HG03520 (cell line): ENCODE measurements around the gene TMEM167B.
"Not testable (repeated sequence)": the region's sequence is repeated elsewhere in the genome, so short reads cannot be mapped to it uniquely, and the experiment has no call there.

ENCODE experiments used
- ATAC-seq: cut with Tn5 transposase; IDR thresholded peaks from one replicate; pipeline ENCODE4 v1.9.1; 2021; ENCODE audit warnings: mild to moderate bottlenecking, moderate library complexity; ENCODE audit not compliant: unreplicated experiment

The TMEM167B gene

DNA sequence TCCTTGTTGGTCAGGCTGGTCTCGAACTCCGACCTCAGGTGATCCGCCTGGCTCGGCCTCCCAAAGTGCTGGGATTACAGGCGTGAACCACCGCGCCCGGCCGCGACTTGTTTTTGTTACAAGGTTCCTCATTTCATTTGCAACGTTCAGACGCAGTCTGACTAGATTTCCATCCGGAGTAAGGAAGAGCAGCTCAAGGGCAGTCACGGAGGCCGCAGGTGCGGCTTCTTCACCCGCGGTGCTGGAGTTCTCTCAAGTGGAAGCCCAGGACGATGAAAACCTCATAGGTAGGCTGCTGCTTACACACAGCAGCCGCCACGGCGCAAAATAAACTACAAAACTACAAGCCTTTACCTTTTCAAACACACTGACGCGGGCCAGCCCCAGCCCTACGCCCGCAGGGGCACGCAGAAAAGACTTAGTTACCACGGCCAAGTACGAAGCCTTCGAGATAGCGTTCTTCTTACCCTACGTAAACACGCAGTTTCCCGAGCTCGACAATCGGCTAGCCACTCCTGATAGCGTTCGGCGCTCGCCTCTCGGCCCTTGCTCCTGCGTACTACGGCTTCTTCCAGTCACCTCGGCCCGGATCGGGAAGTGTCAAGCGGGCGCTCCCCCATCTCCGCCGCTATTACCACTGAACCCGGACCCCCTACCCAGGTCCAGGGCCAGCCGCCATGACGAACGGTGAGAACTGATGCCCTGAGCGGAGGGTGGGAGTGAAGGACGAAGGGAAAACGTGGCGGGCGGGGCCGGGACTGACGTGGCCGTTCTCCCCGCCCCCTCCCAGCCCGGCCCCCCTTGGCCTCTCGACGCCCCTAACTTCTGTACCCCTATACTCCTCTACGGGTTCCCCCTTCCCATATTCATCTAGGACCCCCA is at the start of gene TMEM167B:
Gene TMEM167B (plus strand): TSS at position 569 of the 882 bp plus-strand sequence. CDS start 109 bp downstream, at position 678.
- ATAC-seq, result peak; percentile 83

DNA sequence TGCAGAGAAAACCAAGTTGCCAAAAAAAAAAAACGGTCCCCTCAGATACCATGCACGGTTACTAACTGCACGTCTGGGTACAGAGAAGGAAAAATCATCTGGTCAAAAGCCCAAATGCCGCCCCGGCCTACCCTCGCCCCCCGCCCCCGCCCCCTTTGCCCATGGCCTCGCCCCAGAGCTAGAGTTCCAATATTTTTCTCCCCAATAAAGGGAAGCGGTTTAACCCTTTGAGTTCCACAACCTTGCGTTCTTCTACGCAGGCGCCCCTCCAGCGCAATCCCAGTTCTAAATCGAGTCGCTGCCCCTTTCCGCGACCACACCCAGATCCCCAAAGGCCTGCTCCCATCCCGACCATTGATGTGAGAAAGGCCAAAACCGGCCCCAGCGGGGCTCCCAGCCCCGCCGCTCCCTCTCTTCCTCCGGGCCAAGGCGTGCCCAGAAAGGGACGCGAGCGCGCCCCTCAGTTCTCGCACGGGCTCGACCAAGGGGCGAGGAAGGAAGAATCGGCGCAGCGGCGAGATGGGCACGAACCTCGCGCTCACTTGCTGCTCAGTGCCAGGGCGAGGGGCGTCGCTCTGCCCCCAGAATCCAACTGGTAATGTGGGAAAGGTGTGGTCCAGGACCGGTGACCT is 49.5 kb upstream of the TMEM167B start:
- ATAC-seq, result peak; percentile 15

DNA sequence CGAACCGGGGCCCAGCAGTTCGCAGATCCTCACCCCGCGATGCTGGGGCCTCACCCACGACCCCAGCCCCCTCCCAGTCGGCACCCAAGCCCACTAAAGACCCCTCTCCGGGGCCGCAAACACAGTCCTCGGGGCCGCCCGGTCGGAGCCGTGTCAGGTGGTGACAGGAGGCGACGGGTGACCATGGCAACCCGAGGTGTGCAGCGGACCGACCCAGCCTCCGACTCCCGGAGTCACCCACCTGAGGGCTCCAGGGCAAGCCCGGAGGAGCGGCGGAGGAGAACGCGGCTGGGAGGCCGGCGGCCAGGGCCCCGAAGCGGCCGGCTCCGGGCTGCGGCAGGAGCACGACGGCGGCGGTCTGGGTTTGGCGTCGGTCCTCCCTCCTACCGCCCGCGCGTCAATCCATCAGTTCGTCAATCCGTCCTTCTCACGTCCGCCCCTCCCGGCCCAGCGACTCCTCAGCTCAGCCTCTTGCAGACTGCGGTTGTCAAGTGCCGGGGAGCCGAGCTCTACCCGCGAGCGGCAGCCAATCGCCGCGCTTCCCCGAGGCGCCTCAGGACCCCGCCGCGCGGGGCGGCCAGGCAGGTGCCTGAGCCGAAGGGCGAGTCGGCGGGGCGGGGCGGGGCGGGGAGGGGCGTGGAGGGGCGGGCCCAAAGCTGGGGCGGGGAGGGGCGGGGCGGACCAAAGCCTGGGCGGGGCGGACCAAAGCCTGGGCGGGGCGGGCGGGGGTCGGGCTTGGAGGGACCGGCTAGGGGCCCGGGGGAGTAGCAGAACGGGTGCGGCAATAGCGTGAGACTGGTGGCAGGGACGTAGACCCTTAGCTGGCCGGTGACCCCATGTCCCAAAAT is 48.7 kb upstream of the TMEM167B start, which contains the start of gene WDR47:
Gene WDR47 (minus strand): TSS at position 482 of the 848 bp plus-strand sequence. CDS start 18,590 bp downstream, outside the sequence.
- ATAC-seq, result peak; percentile 93

DNA sequence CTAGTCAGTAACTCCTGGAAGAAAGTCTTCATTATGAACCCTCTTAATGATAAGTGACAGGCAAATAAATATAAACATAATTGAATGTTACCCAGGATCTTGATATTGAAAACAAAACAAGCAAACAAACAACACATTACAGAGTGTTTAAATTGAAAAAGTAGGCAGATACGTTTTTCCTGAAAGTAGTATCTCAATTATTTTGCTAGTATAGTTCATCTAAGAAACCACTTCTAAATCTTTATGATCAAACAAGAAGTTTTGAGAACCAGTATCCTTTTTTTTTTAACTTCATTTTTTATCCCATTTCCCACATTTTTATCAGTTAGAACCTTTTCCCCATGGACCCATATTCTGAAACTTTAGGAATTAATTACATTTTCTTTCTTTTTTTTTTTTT is 45.0 kb upstream of the TMEM167B start:
- ATAC-seq, result no peak

- ATAC-seq, result no peak
Observed at GRCh38 chr1:109046671-109047070, 43.9 kb upstream of the TMEM167B start.

DNA sequence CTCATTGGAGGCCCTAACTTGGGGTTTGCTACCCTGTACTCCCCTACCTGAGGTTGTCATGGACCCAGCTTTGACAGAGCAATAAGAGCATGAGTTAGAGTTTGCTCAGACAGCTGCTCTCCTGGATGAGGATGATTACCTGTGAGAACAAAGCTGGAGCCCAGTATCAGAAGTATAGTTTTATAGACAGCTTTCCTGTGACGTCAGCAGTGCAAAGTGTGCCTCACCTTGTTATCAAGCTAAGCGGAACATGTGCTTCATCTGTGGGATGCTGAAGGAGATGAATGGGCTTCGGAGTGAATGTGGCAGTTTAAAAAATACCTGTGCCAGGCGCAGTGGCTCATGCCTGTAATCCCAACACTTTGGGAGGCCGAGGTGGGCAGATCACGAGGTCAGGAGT is 43.2 kb upstream of the TMEM167B start:
- ATAC-seq, result no peak

DNA sequence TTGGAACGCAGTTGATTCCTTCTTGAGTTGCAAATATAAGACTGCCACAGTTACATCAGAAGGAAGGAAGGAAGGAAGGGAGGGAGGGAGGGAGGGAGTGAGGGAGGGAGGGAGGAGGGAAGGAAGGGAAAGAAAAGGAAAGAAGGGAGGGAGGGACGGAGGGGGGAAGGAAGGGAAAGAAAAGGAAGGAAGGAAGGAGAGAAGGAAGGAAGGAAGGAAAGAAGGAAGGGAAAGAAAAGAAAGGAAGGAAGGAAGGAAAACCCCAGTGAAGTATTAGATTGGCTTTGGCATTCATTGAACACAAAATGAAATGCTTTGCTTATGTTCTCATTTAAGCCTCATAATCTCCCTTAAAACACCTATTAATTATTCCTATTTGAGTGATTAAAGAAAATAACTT is 42.2 kb upstream of the TMEM167B start:
- ATAC-seq, result no peak

DNA sequence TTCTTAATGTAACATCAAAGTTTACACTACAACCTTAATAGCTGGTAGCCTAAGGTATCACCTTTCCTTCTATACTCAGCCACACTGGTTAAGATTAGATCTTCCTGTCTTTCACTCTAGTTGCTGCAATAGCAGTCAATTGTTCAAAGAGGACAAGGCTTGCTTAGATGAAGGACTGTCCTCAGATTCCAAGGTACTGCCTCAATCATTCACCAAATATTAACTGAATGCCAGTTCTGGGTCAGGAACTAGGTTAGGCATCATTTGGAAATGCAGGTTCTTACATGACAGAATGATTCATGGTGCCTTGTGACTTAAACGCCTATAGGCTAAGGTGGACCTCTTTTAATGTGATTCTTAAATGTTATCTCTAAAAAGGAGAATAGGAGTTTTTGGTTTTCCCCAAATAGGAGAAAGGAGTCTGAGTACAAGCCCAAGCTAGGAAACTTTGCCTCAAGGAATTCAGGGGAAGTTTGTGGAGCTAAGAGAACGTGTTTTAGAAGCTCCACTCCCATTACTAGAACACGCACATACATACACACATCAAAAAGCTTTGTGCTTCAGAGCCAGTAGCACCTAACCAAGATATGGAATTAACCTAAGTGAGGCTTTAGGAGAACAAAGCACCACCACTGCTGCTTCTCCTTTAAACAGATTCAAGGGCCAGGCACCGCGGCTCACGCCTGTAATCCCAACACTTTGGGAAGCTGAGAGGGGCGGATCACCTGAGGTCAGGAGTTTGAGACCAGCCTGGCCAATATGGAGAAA is 40.2 kb upstream of the TMEM167B start:
- ATAC-seq, result no peak

GRCh38 chr1:109052145-109052544 is 38.4 kb upstream of the TMEM167B start:
- not testable (repeated sequence) for ATAC-seq

GRCh38 chr1:109056064-109056463 is 34.5 kb upstream of the TMEM167B start:
- no peak for ATAC-seq

DNA sequence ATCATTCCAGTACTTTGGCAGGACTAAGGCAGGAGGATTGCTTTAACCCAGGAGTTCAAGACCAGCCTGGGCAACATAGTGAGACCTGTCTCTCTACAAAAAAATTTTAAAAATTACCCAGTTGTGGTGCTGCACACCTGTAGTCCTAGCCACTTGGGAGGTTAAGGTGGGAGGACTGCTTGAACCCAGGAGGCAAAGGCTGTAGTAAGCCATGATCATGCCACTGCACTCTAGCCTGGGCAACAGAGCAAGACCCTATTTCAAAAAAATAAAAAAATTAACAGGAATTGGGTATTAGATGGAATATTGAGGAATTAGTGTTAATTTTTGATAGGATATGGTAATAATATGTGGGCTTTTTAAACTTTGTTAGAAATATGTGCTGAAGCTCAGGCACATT is 31.5 kb upstream of the TMEM167B start:
- no peak for ATAC-seq

DNA sequence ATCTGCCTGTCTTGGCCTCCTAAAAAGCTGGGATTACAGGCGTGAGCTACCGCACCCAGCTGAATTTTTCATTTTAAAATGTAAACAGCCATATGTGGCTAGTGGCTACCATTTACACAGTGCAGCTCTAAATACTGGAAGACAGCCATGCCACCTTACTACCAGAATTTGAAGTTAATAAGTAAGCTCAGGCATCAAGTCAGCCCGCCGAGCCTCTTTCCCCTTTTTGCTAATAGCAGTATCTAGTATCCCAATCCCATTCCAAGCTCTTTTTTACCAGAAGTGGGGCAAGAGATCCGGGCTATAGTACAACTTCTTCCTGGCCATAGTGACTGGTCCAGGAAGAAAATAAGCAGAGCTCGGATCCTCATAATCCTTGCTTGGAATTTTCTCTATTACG is 29.9 kb upstream of the TMEM167B start:
- no peak for ATAC-seq

DNA sequence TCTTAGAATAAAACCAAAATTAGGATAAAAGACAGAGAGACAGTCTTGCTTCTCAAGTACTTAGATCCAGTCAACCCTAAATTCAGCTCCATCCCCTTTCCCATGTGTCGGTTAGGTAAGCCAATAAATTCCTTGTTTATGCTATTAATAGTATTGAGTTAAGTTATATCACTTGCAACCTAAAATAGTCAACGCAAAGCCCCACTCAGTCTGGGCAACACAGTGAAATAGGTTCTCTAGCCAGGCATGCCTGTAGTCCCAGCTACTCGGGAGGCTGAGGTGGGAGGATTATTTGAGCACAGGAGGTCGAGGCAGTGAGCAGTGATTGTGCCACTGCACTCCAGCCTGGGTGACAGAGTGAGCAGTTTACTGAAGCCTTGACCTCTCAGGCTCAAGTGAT is 29.4 kb upstream of the TMEM167B start:
- ATAC-seq, result no peak

GRCh38 chr1:109065137-109065536 is 25.4 kb upstream of the TMEM167B start:
- no peak for ATAC-seq

DNA sequence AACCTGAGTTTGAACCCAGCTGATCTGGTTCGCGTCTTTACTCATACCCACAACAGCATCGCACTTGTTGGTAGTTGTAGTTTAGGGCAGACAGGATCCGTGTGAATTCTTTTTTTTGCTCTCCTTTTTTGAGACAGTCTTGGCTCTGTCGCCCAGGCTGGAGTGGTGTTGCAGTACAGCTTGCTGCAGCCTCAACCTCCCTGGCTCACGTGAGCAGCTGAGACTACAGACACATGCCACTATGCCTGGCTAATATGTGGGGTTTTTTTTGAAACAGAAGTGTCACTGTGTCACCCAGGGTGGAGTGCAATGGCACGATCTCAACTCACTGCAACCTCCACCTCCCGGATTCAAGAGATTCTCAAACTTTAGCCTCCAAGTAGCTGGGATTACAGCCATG is 22.7 kb upstream of the TMEM167B start:
- no peak for ATAC-seq

- no peak for ATAC-seq
Observed at GRCh38 chr1:109069294-109069693, 21.3 kb upstream of the TMEM167B start.

DNA sequence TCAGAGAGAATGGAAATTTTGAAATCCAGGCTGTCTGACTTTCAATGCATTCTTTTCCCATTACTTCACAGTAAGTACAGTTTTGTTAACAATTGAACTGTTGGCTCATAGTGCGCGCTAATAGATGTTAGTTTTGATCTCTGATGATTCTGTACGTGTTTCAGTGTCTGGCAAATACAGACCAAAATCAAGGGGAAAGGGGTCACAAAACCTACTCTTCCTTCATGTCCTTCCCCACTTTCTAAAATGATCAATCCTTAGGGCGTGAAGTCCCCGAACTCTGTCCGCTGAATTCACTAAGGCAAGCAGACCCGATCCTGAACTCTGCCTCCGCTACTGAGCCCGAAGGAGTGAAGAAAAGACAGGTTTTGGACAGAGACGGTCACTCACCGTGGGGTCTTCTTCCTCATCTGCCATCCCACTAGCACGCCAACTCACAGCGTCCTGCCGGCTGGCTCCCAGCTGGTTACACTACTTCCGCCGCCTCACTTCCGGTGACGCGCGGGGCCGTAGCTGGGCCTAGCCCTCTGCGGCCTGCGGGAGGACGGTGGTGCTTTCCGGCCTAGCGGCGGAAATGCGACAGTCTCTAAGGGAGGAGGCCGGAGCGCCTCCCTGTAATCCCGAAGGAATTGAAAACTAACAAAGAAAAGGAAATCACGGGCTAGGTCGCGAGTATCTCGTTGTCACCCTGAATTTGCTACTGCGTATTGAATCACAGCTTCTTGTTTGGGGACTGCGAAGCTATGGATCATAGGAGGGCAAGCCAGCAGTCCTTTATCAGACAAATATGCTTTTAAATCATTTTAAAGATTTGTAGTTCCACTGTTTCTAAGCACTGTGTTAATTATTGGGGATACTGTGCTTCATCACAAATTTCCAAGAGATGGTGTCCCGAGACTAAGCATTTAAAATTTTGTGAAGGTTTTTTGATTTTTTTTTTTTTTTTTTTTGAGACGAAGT is 14.8 kb upstream of the TMEM167B start, which contains the start of gene TAF13:
Gene TAF13 (minus strand): TSS at position 473 of the 960 bp plus-strand sequence. CDS start 56 bp downstream, at position 417.
- peak; percentile 100 for ATAC-seq

GRCh38 chr1:109078317-109078716 is 12.2 kb upstream of the TMEM167B start:
- ATAC-seq, result no peak

DNA sequence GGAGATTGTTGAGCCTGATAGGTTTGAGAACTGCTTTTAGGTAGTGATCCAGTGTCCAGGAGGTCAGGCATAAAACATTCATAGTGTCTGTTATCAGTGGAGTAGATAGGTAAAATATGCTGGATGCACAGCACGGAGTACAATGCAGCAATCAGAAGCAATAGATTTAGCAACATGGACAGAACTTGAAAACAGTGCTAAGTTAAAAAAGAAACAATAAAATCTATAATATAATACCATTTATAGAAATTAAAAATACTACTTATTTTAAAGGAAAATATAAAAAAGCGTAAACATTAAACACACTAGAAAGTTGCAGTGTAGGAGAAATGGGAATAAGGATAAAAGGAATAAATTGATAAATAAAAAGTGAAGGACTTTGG is 11.3 kb upstream of the TMEM167B start:
- no peak for ATAC-seq
